Measurements from ENCODE around the gene ATXN7. TPM values are rescaled to one million over a fixed set of nuclear protein-coding genes. Genes with fewer than 3 reads are reported as not detected.

Gene ATXN7
- total RNA-seq, 4 donors from 2014 or later: 29.2 to 44.2 (median 38.3) TPM

DNA sequence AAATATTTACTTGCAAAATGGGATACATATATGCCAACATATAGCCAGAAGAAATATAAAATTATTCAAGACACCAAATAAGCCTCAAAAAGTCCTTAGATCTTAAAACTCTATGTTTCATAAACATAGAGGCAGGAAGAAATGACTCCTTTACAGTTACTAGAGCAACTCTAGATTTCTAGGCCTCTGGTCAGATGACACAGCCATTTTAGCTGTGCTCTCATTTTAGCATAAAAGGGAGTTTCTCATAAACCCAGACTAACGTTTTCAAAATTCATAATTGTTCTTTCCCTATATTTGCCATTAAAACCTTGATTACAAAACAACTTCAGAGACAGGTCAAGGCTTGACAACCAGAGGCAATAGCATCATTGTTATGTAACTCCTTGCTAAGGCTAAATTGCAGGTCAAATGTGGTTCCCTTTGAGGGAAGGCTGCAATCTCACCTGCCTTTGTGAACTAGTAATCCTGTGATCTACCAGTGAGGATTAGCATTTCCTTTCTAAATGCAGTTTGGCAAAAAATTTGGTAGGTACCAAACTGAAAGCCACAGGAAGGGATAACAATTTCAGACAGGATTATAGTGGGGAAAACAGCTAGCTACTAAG lies 8.2 kb upstream of the ATXN7 start:
- WGBS, 2 donors: 29 to 32% methylated on average over 1 of the region's 1 CpG
- Histone ChIP-seq H3K4me3 (no peak overlapping the region), H3K27me3 (no peaks in the 10 kb centered on the region), H3K27ac (no peak overlapping the region), H3K4me1 (peaks cover 0 to 12% (median 0%) of the 10 kb centered on the region in 4 donors), H3K9me3 (no peaks in the 10 kb centered on the region), H3K36me3 (no peaks in the 10 kb centered on the region)
- TF ChIP-seq POLR2A (IDR thresholded peaks at IDR 0.05) (no peak), EP300 (IDR thresholded peaks at IDR 0.05) (no peak)
- TF ChIP-seq, protein P1, sequence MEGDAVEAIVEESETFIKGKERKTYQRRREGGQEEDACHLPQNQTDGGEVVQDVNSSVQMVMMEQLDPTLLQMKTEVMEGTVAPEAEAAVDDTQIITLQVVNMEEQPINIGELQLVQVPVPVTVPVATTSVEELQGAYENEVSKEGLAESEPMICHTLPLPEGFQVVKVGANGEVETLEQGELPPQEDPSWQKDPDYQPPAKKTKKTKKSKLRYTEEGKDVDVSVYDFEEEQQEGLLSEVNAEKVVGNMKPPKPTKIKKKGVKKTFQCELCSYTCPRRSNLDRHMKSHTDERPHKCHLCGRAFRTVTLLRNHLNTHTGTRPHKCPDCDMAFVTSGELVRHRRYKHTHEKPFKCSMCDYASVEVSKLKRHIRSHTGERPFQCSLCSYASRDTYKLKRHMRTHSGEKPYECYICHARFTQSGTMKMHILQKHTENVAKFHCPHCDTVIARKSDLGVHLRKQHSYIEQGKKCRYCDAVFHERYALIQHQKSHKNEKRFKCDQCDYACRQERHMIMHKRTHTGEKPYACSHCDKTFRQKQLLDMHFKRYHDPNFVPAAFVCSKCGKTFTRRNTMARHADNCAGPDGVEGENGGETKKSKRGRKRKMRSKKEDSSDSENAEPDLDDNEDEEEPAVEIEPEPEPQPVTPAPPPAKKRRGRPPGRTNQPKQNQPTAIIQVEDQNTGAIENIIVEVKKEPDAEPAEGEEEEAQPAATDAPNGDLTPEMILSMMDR (IDR thresholded peaks at IDR 0.05): no peak
- DNase-seq (ENCODE audit: low spot score in 2 of 2): no peak

DNA sequence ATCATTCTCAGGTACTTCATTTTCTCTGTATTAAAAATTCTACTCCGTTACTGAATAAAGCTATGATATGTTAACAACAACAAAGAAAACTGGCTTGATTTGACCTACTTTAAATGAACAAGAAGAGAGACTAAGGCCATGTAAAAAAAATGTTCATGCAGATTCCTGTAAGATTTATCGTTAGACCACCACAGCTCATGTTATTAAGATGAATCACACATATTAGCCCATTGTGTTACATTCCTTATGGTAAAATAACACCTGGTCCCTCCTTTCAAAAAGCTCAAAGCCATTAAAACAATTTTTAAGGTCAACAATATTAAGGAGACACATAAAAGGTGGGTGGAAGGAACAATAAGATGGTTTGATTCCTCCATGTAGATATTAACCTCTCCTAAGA lies 6.4 kb upstream of the ATXN7 start:
- Histone ChIP-seq H3K36me3 (no peaks in the 10 kb centered on the region), H3K27me3 (no peaks in the 10 kb centered on the region)

DNA sequence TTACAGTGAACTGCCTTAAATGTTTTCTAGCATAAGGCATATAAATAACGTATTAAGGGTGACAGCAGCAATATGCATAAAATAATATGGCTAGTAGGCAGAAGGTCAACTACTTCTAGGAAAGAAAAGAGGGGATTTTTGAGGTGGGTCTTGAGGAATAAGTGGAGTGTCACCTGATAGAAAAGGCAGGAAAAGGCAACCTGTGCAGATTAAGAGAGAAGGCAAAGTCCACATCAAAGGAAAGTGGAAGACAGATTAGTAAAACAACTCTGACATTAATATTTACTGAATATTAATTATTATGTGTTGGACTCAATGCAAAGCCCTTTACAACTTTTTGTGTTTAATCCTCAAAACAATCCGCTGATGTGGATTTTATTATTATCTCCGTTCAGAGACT lies 2.9 kb upstream of the ATXN7 start:
- Histone ChIP-seq H3K4me3 (no peak overlapping the region), H3K36me3 (no peaks in the 10 kb centered on the region), H3K27ac (no peak overlapping the region), H3K9me3 (no peaks in the 10 kb centered on the region), H3K4me1 (peaks cover 0 to 38% (median 8%) of the 10 kb centered on the region in 4 donors), H3K27me3 (no peaks in the 10 kb centered on the region)
- TF ChIP-seq EP300 (IDR thresholded peaks at IDR 0.05) (no peak), POLR2A (IDR thresholded peaks at IDR 0.05) (no peak)
- WGBS, 2 donors: 82 to 89% methylated on average over 3 of the region's 3 CpGs
- DNase-seq (ENCODE audit: low spot score in 2 of 2): no peak

More for the DNA sequence above, 6.4 kb upstream of the ATXN7 start:
- DNase-seq (ENCODE audit: low spot score in 2 of 2): no peak
- H3K4me3 ChIP-seq: no peak overlapping the region
- TF ChIP-seq EP300 (IDR thresholded peaks at IDR 0.05) (no peak), POLR2A (IDR thresholded peaks at IDR 0.05) (no peak)
- TF ChIP-seq, protein P1 (IDR thresholded peaks at IDR 0.05): no peak
- H3K4me1 ChIP-seq: peaks cover 0 to 24% (median 1%) of the 10 kb centered on the region in 4 donors
- WGBS, 2 donors: 89 to 95% methylated on average over 2 of the region's 2 CpGs
- H3K27ac ChIP-seq: no peak overlapping the region
- no peaks in the 10 kb centered on the region for H3K9me3 ChIP-seq

DNA sequence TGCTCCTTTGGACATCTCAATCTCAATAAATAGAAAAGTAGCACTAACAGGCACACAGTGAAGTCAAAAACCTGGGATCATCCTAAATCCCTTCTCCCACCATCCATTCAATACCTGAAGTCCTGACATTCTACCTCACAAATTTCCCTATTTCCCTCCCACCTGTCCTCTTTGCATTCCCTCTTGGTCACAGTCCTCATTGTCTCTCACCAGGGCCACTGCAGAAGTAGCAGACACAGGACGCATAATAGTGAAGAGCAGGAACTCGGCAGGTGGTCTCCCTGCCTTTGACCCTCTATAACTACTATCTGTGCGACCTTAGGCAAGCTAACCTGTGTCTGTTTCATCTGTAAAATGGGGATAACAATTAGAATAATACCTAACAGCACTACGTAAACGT lies 2.4 kb upstream of the ATXN7 start:
- Histone ChIP-seq H3K4me3 (no peak overlapping the region), H3K9me3 (no peaks in the 10 kb centered on the region), H3K36me3 (no peaks in the 10 kb centered on the region), H3K27me3 (no peaks in the 10 kb centered on the region), H3K27ac (no peak overlapping the region), H3K4me1 (peaks cover 0 to 33% (median 8%) of the 10 kb centered on the region in 4 donors)
- no peak for DNase-seq (ENCODE audit: low spot score in 2 of 2)
- TF ChIP-seq, protein P1 (IDR thresholded peaks at IDR 0.05): no peak
- TF ChIP-seq EP300 (IDR thresholded peaks at IDR 0.05): no peak
- TF ChIP-seq POLR2A (IDR thresholded peaks at IDR 0.05): no peak
- WGBS, 2 donors: 83 to 87% methylated on average over 5 of the region's 5 CpGs

DNA sequence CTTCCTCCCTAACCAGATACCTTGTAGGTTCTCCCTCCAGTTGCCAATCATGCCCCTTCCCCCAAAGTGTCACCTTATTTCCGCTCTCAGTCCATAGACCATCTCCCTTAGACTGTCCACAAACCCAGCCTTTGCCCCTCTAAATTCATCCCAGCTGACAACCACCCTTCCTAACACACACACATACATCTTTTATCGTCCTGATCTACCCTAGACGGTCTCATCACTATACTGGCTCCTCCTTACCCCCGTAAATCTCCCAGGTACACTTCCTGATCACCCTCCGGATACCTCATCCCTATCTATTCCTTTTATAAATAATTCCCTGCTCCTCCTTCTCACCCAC lies 890 bp upstream of the ATXN7 start:
- no peak for DNase-seq (ENCODE audit: low spot score in 2 of 2)
- 27 to 28% methylated on average over 5 of the region's 5 CpGs for WGBS, 2 donors
- no peaks in the 10 kb centered on the region for H3K9me3 ChIP-seq

More for the DNA sequence above, 890 bp upstream of the ATXN7 start:
- Histone ChIP-seq H3K27me3 (no peaks in the 10 kb centered on the region), H3K4me1 (peaks cover 0 to 34% (median 8%) of the 10 kb centered on the region in 4 donors), H3K36me3 (no peaks in the 10 kb centered on the region), H3K27ac (peak overlapping the region; percentile 92 to 97 (median 95)), H3K4me3 (peak overlapping the region; percentile 89 to 99 (median 97))
- TF ChIP-seq EP300 (IDR thresholded peaks at IDR 0.05) (no peak), POLR2A (IDR thresholded peaks at IDR 0.05) (no peak)
- TF ChIP-seq, protein P1 (IDR thresholded peaks at IDR 0.05): no peak
